Peyer's patch (tissue), 4 donors: ENCODE data around the gene FRYL.

Experiments
- CTCF ChIP-seq, 6 experiments: fragments of 450-650 bp in 4 of 6; fragments of 200-600 bp in 2 of 6; sonication (generic) in 1 of 6; IDR thresholded peaks; one replicate each; pipeline ENCODE4 v1.5.1; 2017 to 2019; ENCODE audit warnings: antibody characterized with exemption in 6 of 6, mild to moderate bottlenecking in 3 of 6, moderate library complexity in 1 of 6
- POLR2A ChIP-seq, 2 donors: fragments of 450-650 bp; IDR thresholded peaks; one replicate each; pipeline ENCODE4 v1.5.1; 2017; ENCODE audit warnings: antibody characterized with exemption in 2 of 2, mild to moderate bottlenecking in 2 of 2, moderate library complexity in 2 of 2

- no peak for TF ChIP-seq CTCF (IDR thresholded peaks at IDR 0.05)
- TF ChIP-seq POLR2A (IDR thresholded peaks at IDR 0.05) = no peak
Observed at GRCh38 chr4:48718818-48719465, 61.1 kb downstream of the FRYL start.
